ENCODE results near the gene IRGQ.

Gene IRGQ

GRCh38 chr19:43578787-43579186 lies 17.1 kb downstream of the IRGQ start:
- no peak overlapping the region for H3K4me3 ChIP-seq (ENCODE audit: low read depth, low read length)

DNA sequence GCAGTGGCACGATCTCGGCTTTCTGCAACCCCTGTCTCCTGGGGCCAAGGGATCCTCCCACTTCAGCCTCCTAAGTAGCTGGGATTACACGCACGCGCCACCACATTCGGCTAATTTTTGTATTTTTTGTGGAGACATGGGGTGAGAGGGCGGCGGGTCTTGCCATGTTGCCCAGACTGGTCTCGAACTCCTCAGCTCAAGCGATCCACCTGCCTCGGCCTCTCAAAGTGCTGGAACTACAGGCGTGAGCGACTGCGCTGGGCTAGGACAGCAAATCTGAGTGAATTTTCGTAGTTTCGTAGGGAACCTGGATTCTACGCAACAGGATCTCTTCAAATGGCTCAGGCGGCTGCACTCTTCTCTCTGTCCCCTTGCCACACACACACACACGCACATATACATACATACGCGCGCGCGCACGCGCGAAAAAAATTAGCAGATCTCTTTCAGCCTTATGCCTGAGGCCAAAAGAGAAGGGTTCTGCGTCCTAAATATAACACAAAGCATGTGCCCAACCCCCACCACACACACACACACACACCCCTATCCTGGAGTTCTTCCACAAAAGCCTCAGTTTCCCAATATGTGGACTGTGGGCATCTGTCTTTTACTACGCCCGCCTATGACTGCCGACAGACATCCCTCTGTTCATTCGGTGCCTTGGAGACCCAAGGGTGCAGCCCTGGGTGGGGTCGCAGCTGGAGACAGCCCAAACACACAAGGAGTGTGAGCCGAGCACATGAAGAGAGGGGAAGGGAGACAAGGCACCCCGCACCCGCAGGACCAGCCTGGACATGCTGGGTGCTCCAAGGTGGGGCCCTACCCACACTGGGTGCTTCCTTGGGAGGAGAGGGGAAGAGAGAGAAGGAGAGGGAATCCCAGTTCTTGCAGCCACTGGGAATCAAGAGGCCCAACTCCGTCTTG lies 19.7 kb downstream of the IRGQ start:
- DNase-seq (ENCODE audit: low read depth): no peak
- peak overlapping the region; percentile 98 for H3K4me3 ChIP-seq (ENCODE audit: low read depth, low read length)

More at GRCh38 chr19:43578787-43579186, 17.1 kb downstream of the IRGQ start:
- no peak for DNase-seq (ENCODE audit: low read depth)

GRCh38 chr19:43575156-43575950 lies 20.6 kb downstream of the IRGQ start, which contains the start of the genes PINLYP and XRCC1:
PINLYP (plus strand) TSS chr19:43575801; CDS start chr19:43577192, 1,391 bp downstream.
XRCC1 (minus strand) TSS chr19:43575527; CDS start chr19:43575458, 69 bp downstream.
- peak within 1 kb of the TSS; percentile 98 for H3K4me3 ChIP-seq (ENCODE audit: low read depth, low read length)
- DNase-seq (ENCODE audit: low read depth): peak; percentile 95

GRCh38 chr19:43574424-43575155 lies 21.3 kb downstream of the IRGQ start:
- peak overlapping the region; percentile 98 for H3K4me3 ChIP-seq (ENCODE audit: low read depth, low read length)
- no peak for DNase-seq (ENCODE audit: low read depth)

GRCh38 chr19:43572171-43572588 lies 23.8 kb downstream of the IRGQ start:
- DNase-seq (ENCODE audit: low read depth): no peak
- H3K4me3 ChIP-seq (ENCODE audit: low read depth, low read length): no peak overlapping the region

GRCh38 chr19:43570174-43570791 lies 25.7 kb downstream of the IRGQ start:
- DNase-seq (ENCODE audit: low read depth): no peak
- no peak overlapping the region for H3K4me3 ChIP-seq (ENCODE audit: low read depth, low read length)

- no peak for DNase-seq (ENCODE audit: low read depth)
- H3K4me3 ChIP-seq (ENCODE audit: low read depth, low read length): no peak overlapping the region
Measured at GRCh38 chr19:43569657-43570056, 26.3 kb downstream of the IRGQ start.

GRCh38 chr19:43564800-43565199 lies 31.1 kb downstream of the IRGQ start:
- no peak for DNase-seq (ENCODE audit: low read depth)
- no peak overlapping the region for H3K4me3 ChIP-seq (ENCODE audit: low read depth, low read length)

DNA sequence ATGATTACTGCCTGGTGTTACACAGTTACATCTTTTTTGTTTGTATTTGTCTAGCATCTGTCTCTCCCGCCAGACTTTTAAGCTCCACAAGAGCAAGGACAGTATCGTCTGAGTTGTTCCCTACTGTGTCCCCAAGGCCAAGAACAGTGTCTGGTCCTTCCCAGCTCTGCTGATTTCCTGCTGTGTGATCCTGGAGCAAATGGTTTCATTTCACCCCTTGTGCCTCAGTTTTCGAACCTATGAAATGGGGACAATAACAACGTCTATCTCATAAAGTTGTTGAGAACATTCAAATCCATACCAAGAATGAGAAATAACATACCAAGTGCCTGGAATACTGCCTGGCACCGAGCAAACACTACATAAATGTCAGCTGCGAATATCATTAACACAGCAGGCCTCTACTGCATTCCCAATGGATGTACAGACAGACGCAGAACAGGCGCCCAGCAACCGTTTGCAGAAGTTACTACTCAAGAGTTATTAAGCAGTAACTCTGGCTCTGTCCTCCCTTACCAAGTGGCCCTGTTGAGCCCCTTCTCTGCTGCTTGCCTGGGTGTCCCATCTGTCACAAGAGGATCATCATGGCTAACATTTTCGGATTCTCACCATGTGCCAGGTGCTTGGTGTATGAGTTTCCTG lies 32.0 kb downstream of the IRGQ start:
- no peak overlapping the region for H3K4me3 ChIP-seq (ENCODE audit: low read depth, low read length)
- DNase-seq (ENCODE audit: low read depth): no peak

DNA sequence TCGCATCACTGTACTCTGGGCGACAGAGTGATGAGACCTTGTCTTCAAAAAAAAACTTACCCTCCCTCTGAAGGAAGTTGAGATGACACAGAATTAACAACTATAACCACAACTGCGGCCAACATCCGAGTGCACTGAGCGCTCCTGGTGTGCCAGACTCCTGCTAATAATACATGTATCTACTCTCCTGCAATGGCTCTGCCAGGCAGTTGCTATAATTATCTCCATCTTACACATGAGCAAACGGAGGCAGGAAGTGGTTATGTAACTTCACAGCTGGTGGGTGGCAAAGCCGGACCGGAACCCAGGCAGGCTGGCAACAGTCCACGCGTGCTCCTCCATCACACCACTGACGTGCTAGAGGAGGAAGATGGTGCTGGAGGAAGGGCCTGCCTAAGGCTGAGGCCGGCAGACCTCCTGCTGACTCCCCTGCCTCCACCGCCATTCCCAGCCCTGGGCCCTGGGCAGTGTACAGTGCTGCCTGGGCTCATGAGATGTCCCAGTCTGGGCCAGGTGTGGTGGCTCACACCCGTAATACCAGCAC lies 33.2 kb downstream of the IRGQ start:
- DNase-seq (ENCODE audit: low read depth): peak; percentile 28

DNA sequence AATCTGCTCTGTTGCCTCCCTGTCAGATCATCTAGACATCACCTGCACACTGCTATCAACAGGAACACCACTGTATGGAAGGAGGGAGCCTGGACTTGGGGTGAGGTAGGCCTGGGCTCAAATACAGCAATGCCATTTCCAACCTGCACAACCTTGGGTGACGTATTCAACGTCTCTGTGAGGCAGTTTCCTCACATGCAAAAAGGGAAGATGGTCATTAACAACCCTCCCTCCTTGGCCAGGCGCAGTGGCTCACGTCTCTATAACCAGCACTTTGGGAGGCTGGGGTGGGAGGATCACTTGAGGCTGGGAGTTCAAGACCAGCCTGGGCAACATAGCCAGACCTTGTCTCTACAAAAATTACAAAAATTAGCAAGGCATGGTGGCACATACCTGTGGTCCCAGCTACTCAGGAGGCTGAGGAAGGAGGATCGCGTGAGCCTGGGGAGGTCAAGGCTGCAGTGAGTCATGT lies 33.7 kb downstream of the IRGQ start:
- no peak overlapping the region for H3K4me3 ChIP-seq (ENCODE audit: low read depth, low read length)
- DNase-seq (ENCODE audit: low read depth): no peak

More for the DNA sequence above, 33.2 kb downstream of the IRGQ start:
- H3K4me3 ChIP-seq (ENCODE audit: low read depth, low read length): no peak overlapping the region

GRCh38 chr19:43561139-43561970 lies 34.6 kb downstream of the IRGQ start:
- DNase-seq (ENCODE audit: low read depth): no peak
- no peak overlapping the region for H3K4me3 ChIP-seq (ENCODE audit: low read depth, low read length)

DNA sequence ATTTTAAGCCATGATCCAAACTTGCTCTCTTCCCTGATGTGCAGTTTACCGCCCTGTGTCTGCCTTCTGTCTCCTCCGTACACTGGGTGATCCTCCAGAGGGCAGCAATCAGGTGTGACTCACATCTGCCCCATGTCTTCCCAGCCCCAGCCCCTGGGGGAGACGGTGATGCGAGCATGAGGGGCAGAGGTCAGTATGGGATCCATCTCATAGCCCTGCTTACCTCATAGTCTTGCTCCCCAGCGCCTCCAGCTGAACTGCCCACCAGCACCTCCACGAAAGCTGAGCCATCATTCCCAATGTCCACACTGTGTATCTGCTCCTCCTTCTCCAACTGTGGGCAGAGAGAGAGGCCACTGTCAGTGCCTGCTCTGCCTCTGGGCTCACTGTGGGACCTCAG lies 35.2 kb downstream of the IRGQ start:
- no peak overlapping the region for H3K4me3 ChIP-seq (ENCODE audit: low read depth, low read length)
- DNase-seq (ENCODE audit: low read depth): peak; percentile 36

- no peak for DNase-seq (ENCODE audit: low read depth)
- H3K4me3 ChIP-seq (ENCODE audit: low read depth, low read length): no peak overlapping the region
Measured at GRCh38 chr19:43555185-43555770, 40.7 kb downstream of the IRGQ start.

DNA sequence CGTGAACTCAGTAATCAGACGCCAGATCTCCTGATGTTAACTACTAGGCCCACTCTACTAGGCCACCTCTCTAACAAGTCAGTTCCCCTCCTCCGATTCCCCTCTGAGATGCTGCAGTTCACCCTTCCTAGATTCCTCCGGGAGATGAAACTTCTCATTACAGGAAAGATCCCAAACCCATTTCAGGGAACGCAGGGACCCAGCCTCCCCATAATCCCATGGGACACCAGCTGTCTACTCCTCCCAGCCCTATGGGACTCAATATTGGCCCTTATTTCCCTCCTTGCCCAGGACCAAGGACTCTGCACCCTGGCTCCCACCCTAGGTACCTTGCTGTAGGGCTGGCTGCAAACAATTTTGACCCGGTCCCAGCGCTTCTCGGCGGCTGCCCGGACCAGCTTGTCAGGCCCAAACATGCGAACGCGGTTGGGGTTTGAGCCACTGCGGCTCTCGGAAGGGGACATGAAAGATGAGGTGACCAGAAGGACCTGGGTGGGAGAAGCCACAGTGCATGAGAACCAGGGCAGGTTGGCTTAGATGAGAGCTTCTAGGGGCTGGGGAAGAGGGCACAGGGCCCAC lies 41.5 kb downstream of the IRGQ start:
- DNase-seq (ENCODE audit: low read depth): no peak
- no peak overlapping the region for H3K4me3 ChIP-seq (ENCODE audit: low read depth, low read length)

GRCh38 chr19:43553656-43554055 lies 42.3 kb downstream of the IRGQ start:
- no peak for DNase-seq (ENCODE audit: low read depth)
- no peak overlapping the region for H3K4me3 ChIP-seq (ENCODE audit: low read depth, low read length)

GRCh38 chr19:43552616-43553015 lies 43.3 kb downstream of the IRGQ start:
- DNase-seq (ENCODE audit: low read depth): no peak
- H3K4me3 ChIP-seq (ENCODE audit: low read depth, low read length): no peak overlapping the region
